HCEC 1CT (cell line): ENCODE measurements around the gene PRKCD.

Source experiments
- DNase-seq: peaks from one replicate; pipeline ENCODE4 v3.0.0-alpha.2; 2017

The PRKCD gene

DNA sequence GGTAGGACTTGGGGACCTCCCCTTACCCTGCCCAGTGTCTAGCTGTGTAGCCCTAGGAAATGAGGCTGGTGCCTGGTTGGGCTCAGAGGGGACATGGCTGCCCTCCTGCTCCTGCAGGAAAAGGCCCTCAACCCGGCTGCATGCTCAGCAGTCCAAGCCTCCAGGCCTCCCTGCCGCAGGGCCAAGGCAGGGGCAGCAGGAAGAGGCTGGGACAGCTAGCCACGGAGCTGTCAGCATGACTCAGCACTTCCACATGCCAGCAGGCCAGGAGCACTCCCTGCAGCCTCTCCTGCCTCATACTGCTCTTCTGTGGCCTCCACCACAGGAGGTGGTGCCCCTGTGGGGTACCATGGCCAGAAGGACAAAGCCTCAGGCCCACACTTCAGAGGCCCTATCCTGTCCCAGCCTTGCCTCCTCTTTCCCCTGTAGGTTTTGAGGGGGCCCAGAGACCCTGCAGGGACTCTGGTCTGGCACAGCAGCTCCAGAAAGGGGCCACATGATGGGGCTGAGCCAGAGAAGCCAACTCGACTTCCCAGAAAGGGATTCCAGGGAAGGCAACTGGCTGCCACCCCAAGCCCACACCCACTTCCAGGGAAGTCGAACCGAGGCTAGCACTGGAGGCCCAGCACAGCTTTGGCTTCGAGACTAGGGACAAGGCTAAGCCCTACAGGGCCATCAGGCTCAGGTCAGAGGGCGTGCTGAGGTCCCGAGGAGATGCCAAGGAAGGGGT is 75.3 kb downstream of the PRKCD start:
- peak; percentile 88 for DNase-seq

GRCh38 chr3:53238051-53238850 is 77.2 kb downstream of the PRKCD start:
- DNase-seq: peak; percentile 93

- DNase-seq: no peak
Observed at GRCh38 chr3:53238886-53239285, 77.9 kb downstream of the PRKCD start.

DNA sequence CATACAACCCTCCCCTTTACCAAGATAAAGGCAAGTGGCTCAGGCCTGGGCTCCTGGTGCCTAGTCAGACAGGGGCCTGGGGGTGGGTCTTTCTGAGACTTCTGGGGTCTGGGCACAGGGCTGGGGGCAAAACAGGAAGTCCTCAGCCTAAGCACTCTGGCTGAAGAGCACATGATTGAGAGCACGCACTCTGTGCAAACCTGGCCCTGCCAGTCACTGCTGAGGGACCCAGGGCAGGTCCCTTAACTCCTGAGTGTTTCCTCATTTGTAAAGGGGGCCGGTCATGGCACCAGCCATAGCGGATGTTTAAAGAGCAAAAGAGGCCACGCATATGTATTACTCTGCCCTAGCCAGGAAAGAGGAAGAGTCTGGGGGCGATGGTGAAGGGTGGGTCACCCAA is 78.8 kb downstream of the PRKCD start:
- DNase-seq: no peak

- DNase-seq: no peak
Observed at GRCh38 chr3:53240989-53241972, 80.3 kb downstream of the PRKCD start.

GRCh38 chr3:53242155-53242554 is 81.1 kb downstream of the PRKCD start:
- no peak for DNase-seq
